Measurements from ENCODE around the gene SMIM44.

Gene SMIM44

GRCh38 chr19:3463714-3464586 lies 19.3 kb downstream of the SMIM44 start:
- ATAC-seq, result no peak
- TF ChIP-seq CSRNP3 (CRISPR knock-in tag; IDR thresholded peaks at IDR 0.05), result no peak
- no peak for TF ChIP-seq PPARA (CRISPR knock-in tag; IDR thresholded peaks at IDR 0.05; ENCODE audit: borderline replicate concordance)
- no peak for TF ChIP-seq ZFP30 (CRISPR knock-in tag; IDR thresholded peaks at IDR 0.05)
- TF ChIP-seq TOX (CRISPR knock-in tag; IDR thresholded peaks at IDR 0.05; ENCODE audit: borderline replicate concordance), result no peak
- no peak for TF ChIP-seq ARNTL (CRISPR knock-in tag; IDR thresholded peaks at IDR 0.05; ENCODE audit: borderline replicate concordance, low read depth)
- no peak for TF ChIP-seq TCF4 (CRISPR knock-in tag; IDR thresholded peaks at IDR 0.05; ENCODE audit: borderline replicate concordance)
- no peak for TF ChIP-seq ZFP3 (CRISPR knock-in tag; IDR thresholded peaks at IDR 0.05)
- TF ChIP-seq RARB (CRISPR knock-in tag; IDR thresholded peaks at IDR 0.05), result no peak
- no peak for TF ChIP-seq GLIS3 (CRISPR knock-in tag; IDR thresholded peaks at IDR 0.05)
- TF ChIP-seq ISL1 (CRISPR knock-in tag; IDR thresholded peaks at IDR 0.05), result no peak
- TF ChIP-seq, protein P1, sequence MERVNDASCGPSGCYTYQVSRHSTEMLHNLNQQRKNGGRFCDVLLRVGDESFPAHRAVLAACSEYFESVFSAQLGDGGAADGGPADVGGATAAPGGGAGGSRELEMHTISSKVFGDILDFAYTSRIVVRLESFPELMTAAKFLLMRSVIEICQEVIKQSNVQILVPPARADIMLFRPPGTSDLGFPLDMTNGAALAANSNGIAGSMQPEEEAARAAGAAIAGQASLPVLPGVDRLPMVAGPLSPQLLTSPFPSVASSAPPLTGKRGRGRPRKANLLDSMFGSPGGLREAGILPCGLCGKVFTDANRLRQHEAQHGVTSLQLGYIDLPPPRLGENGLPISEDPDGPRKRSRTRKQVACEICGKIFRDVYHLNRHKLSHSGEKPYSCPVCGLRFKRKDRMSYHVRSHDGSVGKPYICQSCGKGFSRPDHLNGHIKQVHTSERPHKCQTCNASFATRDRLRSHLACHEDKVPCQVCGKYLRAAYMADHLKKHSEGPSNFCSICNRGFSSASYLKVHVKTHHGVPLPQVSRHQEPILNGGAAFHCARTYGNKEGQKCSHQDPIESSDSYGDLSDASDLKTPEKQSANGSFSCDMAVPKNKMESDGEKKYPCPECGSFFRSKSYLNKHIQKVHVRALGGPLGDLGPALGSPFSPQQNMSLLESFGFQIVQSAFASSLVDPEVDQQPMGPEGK (CRISPR knock-in tag; IDR thresholded peaks at IDR 0.05; ENCODE audit: borderline replicate concordance), result no peak
- TF ChIP-seq BACH2 (CRISPR knock-in tag; IDR thresholded peaks at IDR 0.05; ENCODE audit: borderline replicate concordance), result no peak
- TF ChIP-seq OSR1 (CRISPR knock-in tag; IDR thresholded peaks at IDR 0.05), result no peak
- TF ChIP-seq ESRRG (CRISPR knock-in tag; IDR thresholded peaks at IDR 0.05), result no peak
- TF ChIP-seq, protein P2, sequence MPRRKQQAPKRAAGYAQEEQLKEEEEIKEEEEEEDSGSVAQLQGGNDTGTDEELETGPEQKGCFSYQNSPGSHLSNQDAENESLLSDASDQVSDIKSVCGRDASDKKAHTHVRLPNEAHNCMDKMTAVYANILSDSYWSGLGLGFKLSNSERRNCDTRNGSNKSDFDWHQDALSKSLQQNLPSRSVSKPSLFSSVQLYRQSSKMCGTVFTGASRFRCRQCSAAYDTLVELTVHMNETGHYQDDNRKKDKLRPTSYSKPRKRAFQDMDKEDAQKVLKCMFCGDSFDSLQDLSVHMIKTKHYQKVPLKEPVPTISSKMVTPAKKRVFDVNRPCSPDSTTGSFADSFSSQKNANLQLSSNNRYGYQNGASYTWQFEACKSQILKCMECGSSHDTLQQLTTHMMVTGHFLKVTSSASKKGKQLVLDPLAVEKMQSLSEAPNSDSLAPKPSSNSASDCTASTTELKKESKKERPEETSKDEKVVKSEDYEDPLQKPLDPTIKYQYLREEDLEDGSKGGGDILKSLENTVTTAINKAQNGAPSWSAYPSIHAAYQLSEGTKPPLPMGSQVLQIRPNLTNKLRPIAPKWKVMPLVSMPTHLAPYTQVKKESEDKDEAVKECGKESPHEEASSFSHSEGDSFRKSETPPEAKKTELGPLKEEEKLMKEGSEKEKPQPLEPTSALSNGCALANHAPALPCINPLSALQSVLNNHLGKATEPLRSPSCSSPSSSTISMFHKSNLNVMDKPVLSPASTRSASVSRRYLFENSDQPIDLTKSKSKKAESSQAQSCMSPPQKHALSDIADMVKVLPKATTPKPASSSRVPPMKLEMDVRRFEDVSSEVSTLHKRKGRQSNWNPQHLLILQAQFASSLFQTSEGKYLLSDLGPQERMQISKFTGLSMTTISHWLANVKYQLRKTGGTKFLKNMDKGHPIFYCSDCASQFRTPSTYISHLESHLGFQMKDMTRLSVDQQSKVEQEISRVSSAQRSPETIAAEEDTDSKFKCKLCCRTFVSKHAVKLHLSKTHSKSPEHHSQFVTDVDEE (CRISPR knock-in tag; IDR thresholded peaks at IDR 0.05), result no peak

DNA sequence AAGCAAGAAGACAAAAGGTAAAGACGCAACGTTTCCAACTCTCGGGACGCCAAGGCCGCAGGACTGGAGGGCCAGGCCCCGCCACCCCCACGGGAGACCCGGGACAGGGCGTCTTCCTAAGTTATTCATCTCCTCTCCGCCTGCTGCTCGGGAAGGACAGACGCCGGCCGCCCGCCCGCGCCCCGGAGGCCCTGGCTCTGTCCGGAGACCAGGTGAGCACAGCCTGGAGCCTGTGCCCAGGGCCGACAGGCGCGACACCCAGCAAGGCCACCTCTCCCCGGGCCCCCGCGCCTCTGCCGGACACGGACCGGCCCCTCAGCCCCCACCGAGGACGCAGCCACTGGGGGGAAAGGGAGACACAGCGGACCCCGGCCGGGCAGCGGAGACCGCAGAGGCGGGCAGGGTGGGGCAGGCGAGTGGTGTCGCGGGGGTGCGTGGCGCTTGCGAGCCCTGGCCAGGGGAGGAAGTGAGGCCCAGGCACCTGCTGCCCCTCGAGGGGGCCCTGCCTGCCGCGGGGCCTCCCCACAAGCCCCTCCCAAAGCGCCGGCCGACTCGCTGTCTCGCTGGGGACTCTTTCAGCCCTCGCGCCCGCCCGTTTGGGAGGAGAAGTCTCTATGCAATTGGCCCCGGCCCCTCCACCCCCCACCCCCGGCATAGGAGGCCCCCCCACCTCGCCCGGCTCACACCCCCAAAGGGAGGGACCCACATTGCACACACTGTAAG lies 20.1 kb downstream of the SMIM44 start:
- ATAC-seq, result no peak
- TF ChIP-seq GLIS3 (CRISPR knock-in tag; IDR thresholded peaks at IDR 0.05) (no peak), ZFP30 (CRISPR knock-in tag; IDR thresholded peaks at IDR 0.05) (no peak), SNAI2 (CRISPR knock-in tag; IDR thresholded peaks at IDR 0.05) (no peak), ESRRG (CRISPR knock-in tag; IDR thresholded peaks at IDR 0.05) (no peak), CSRNP3 (CRISPR knock-in tag; IDR thresholded peaks at IDR 0.05) (no peak), ISL1 (CRISPR knock-in tag; IDR thresholded peaks at IDR 0.05) (no peak), TCF4 (CRISPR knock-in tag; IDR thresholded peaks at IDR 0.05; ENCODE audit: borderline replicate concordance) (no peak), ZNF565 (CRISPR knock-in tag; conservative IDR thresholded peaks at IDR 0.05; ENCODE audit: low read depth) (no peak), TOX (CRISPR knock-in tag; IDR thresholded peaks at IDR 0.05; ENCODE audit: borderline replicate concordance) (no peak), BACH2 (CRISPR knock-in tag; IDR thresholded peaks at IDR 0.05; ENCODE audit: borderline replicate concordance) (no peak), ZC3H10 (CRISPR knock-in tag; IDR thresholded peaks at IDR 0.05) (no peak)
- TF ChIP-seq, protein P1 (CRISPR knock-in tag; IDR thresholded peaks at IDR 0.05; ENCODE audit: borderline replicate concordance), result no peak
- TF ChIP-seq, protein P2 (CRISPR knock-in tag; IDR thresholded peaks at IDR 0.05), result no peak

All from SK-N-SH treated with all-trans-retinoic acid at 6 μM for 48 hours (cell line).